Activated naive CD4-positive, alpha-beta T cell treated with anti-CD3 and anti-CD28 coated beads, Interleukin-2, amount 50 U/mL, for 24 hours (primary cell): Measurements from ENCODE around the gene ARRB1.
A peak's percentile ranks its signal among the peaks of the same experiment; 100 is the strongest.

ENCODE experiments used
- H3K27ac Mint-ChIP-seq: one replicate; pipeline ENCODE4 v1.8.0; 2021; ENCODE audit warnings: mild to moderate bottlenecking, mixed read lengths
- H3K27me3 Mint-ChIP-seq: one replicate; pipeline ENCODE4 v1.8.0; 2021; ENCODE audit warnings: mixed read lengths
- H3K36me3 Mint-ChIP-seq: one replicate; pipeline ENCODE4 v1.8.0; 2021; ENCODE audit warnings: mixed read lengths
- H3K4me1 Mint-ChIP-seq: one replicate; pipeline ENCODE4 v1.8.0; 2021; ENCODE audit warnings: mixed read lengths
- H3K4me3 Mint-ChIP-seq: one replicate; pipeline ENCODE4 v1.8.0; 2021; ENCODE audit warnings: mild to moderate bottlenecking, mixed read lengths
- H3K9me3 Mint-ChIP-seq: one replicate; pipeline ENCODE4 v1.8.0; 2021; ENCODE audit warnings: mixed read lengths

ARRB1 gene

GRCh38 chr11:75239531-75240290, 111.8 kb downstream of the ARRB1 start:
- H3K4me3 Mint-ChIP-seq, result peak overlapping the region; percentile 80
- no peaks in the 10 kb centered on the region for H3K9me3 Mint-ChIP-seq
- H3K27me3 Mint-ChIP-seq, result peaks cover 19% of the 10 kb centered on the region
- no peaks in the 10 kb centered on the region for H3K36me3 Mint-ChIP-seq
- H3K27ac Mint-ChIP-seq, result no peak overlapping the region
- peaks cover 14% of the 10 kb centered on the region for H3K4me1 Mint-ChIP-seq

DNA sequence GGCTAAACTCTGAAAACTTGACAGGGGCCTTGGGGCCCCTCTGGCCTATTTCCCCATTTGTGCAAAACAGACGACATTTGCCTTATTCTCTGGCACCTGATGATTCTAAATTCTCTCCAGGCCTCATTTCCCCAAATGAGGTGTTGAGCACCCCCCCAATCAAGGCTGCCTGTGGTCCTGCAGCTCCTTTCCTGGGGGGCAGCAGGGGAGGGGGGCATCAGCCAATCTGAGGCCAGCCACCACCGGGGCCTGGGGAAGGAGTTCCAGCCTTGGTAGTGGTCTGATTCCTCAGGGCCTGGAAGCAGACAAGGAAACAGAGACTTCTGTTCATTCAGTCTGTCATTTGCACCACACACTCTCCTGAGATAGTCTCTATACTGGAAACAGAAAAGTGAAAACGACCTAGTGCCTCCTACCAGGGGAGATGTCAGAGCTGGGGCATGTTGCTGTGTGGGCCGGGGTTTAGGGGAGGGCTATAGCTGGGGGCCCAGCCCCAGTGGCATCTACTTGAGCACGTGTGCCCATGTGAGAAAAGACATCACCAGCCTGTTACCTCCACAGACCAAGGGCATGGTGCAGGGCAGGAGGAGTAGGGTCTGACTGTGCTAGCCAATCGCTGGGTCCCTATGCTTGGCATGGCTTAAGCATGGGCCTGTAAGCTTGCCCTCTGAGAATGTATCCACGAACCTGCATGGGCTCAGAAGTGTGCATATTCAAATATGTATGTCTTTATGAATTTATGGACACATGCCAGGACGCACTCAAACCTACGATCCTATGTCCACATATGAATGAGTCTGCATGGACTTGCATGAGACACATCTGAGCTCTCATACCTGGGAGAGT, 112.6 kb downstream of the ARRB1 start:
- H3K9me3 Mint-ChIP-seq, result peaks cover under 1% of the 10 kb centered on the region
- no peak overlapping the region for H3K4me3 Mint-ChIP-seq
- H3K27ac Mint-ChIP-seq, result no peak overlapping the region
- no peaks in the 10 kb centered on the region for H3K36me3 Mint-ChIP-seq
- peaks cover 19% of the 10 kb centered on the region for H3K27me3 Mint-ChIP-seq
- peaks cover 14% of the 10 kb centered on the region for H3K4me1 Mint-ChIP-seq

DNA sequence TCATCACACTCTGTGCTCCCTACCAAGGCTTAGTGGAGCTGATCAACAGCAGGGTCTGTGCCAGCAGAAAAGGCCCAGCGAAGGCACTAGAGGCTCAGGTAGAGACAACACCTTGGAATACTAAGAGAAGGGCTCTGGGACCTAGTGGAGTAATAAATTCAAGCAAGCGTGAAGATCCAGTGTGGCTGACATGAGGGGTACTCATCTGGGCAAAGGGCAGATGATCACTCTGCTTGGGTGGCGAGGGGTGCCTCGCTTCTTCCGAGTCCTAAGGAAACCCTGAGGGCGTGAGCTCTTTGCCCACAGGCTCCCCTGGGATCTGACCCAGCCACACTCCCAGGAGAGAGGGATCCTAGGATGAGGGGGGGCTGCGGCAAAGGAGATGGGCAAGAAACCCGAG, 114.4 kb downstream of the ARRB1 start:
- no peaks in the 10 kb centered on the region for H3K36me3 Mint-ChIP-seq
- H3K4me3 Mint-ChIP-seq, result no peak overlapping the region
- H3K27me3 Mint-ChIP-seq, result peaks cover 12% of the 10 kb centered on the region
- H3K27ac Mint-ChIP-seq, result no peak overlapping the region
- H3K9me3 Mint-ChIP-seq, result peaks cover 6% of the 10 kb centered on the region
- peaks cover 3% of the 10 kb centered on the region for H3K4me1 Mint-ChIP-seq

DNA sequence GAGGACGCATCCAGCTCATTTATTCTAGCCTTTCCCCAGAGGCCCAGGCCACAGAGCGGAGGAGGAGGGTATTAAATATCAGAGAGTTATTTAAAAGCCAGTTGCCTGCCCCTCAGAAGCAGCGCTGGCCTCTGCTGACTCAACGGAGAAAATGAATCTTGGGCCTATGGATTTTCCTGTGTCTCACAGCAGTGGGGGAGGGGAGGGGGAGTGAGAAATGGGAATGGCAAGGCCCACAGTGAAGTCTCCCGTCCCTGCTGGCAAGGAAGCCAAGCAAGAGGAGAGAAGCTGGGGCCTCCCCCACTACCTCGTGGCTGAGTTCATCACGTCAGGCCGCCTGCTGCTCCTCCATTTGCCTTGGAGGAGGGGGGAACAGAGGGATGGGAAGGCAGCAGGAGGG, 115.4 kb downstream of the ARRB1 start:
- Mint-ChIP-seq H3K27ac (no peak overlapping the region), H3K4me1 (peaks cover 3% of the 10 kb centered on the region), H3K9me3 (peaks cover 6% of the 10 kb centered on the region), H3K27me3 (peaks cover 12% of the 10 kb centered on the region), H3K36me3 (no peaks in the 10 kb centered on the region), H3K4me3 (no peak overlapping the region)

DNA sequence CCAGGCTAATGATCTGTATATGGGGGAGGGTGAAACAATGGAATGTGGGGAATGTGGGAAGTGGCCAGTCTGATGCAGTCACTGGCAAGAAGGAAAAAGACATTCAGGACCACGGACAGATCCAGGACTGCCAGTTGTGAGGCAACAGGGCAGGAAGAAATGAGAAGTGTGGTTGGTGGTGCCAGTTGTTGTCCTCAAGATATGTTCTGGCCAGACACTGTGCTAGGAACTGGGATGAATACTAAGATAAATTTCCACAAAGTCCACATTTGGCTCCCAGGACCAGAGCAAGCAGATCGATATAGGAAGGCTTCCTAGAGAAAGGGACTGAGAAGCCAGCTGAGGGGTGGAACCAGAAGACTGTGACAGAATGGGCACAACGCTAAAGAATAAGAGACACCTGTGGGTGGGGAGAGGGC, 117.7 kb downstream of the ARRB1 start:
- Mint-ChIP-seq H3K9me3 (peaks cover 6% of the 10 kb centered on the region), H3K36me3 (no peaks in the 10 kb centered on the region), H3K27ac (no peak overlapping the region), H3K27me3 (peaks cover 6% of the 10 kb centered on the region), H3K4me1 (no peaks in the 10 kb centered on the region), H3K4me3 (no peak overlapping the region)

DNA sequence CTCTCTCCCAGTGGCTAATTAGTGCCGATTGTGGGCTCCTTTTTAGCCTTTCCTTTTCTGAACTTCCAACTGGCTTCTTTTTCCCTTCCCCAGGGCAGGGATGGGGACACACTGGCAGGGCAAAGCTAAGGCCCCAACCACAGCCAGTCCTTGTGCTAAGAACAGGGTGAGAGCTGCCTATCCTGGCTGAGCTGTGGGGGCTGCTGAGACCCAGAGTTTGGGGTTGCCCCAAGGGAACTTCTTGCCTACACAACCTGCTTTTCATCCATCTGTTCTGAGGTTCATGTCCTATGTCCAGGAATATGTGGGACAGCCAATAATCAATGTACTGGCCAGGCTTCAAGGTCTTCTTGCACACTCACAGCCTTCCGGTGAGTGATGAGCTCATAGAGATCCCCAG, 120.8 kb downstream of the ARRB1 start:
- Mint-ChIP-seq H3K4me1 (no peaks in the 10 kb centered on the region), H3K27me3 (peaks cover 4% of the 10 kb centered on the region), H3K4me3 (no peak overlapping the region), H3K9me3 (peaks cover 6% of the 10 kb centered on the region), H3K27ac (no peak overlapping the region), H3K36me3 (no peaks in the 10 kb centered on the region)

- Mint-ChIP-seq H3K36me3 (no peaks in the 10 kb centered on the region), H3K4me1 (no peaks in the 10 kb centered on the region), H3K4me3 (no peak overlapping the region), H3K9me3 (peaks cover 6% of the 10 kb centered on the region), H3K27me3 (peaks cover 4% of the 10 kb centered on the region), H3K27ac (no peak overlapping the region)
Observed at GRCh38 chr11:75229466-75229865, 122.0 kb downstream of the ARRB1 start.

- no peaks in the 10 kb centered on the region for H3K9me3 Mint-ChIP-seq
- no peak overlapping the region for H3K4me3 Mint-ChIP-seq
- H3K36me3 Mint-ChIP-seq, result no peaks in the 10 kb centered on the region
Observed at GRCh38 chr11:75225794-75226193, 125.7 kb downstream of the ARRB1 start.

GRCh38 chr11:75223954-75224643, 127.4 kb downstream of the ARRB1 start:
- Mint-ChIP-seq H3K9me3 (no peaks in the 10 kb centered on the region), H3K4me1 (no peaks in the 10 kb centered on the region), H3K27me3 (no peaks in the 10 kb centered on the region), H3K4me3 (no peak overlapping the region), H3K27ac (no peak overlapping the region), H3K36me3 (no peaks in the 10 kb centered on the region)

More at GRCh38 chr11:75225794-75226193, 125.7 kb downstream of the ARRB1 start:
- Mint-ChIP-seq H3K4me1 (no peaks in the 10 kb centered on the region), H3K27me3 (no peaks in the 10 kb centered on the region), H3K27ac (no peak overlapping the region)

DNA sequence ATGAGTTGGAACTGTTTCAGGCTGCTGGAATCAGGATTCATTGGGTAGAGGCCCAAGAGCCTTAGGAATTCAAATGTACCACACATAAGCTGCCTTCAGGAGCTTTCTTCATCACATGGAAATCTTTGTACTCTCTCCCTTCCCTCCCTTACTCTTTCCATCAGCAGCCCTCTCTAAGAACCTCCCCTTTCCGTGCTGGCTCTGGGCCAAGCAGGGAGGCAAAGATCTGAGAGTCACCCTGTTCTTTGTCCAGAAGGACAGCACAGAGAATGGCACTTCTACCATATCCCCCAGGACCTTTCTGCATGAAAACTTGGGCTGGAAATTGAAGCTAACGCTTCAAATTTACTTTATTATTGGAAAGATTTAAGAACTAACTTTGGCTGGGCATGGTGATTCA, 131.6 kb downstream of the ARRB1 start:
- H3K4me3 Mint-ChIP-seq, result no peak overlapping the region
- peaks cover 9% of the 10 kb centered on the region for H3K27me3 Mint-ChIP-seq
- no peaks in the 10 kb centered on the region for H3K36me3 Mint-ChIP-seq
- H3K27ac Mint-ChIP-seq, result no peak overlapping the region
- no peaks in the 10 kb centered on the region for H3K9me3 Mint-ChIP-seq
- H3K4me1 Mint-ChIP-seq, result no peaks in the 10 kb centered on the region

- Mint-ChIP-seq H3K4me1 (no peaks in the 10 kb centered on the region), H3K36me3 (no peaks in the 10 kb centered on the region), H3K4me3 (no peak overlapping the region), H3K27me3 (peaks cover 20% of the 10 kb centered on the region), H3K27ac (no peak overlapping the region), H3K9me3 (no peaks in the 10 kb centered on the region)
Observed at GRCh38 chr11:75214843-75215242, 136.6 kb downstream of the ARRB1 start.

DNA sequence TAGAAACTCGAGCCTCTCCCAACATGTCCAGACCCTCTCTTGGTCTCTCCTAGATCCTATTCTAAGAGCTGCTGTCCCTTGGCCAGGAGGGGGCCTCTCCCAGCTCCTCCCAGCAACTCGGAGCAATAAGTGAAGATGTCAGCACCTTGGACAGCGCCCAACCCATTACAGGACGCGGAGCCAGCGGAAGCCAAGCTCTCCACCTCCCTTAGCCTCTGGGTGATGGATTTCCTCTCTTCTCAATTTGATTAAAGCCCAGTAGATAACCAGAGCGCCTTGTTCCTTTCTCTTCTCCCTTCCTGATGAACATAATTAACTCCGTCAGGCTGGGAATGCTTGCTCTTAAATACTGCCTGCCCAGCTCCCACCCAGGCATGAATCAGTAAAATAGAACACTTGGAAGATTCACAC, 137.0 kb downstream of the ARRB1 start:
- Mint-ChIP-seq H3K27ac (no peak overlapping the region), H3K4me3 (no peak overlapping the region), H3K27me3 (peaks cover 20% of the 10 kb centered on the region), H3K36me3 (no peaks in the 10 kb centered on the region), H3K4me1 (no peaks in the 10 kb centered on the region), H3K9me3 (no peaks in the 10 kb centered on the region)
